HepG2 (cell line): ENCODE data around the gene TFB1M. TPM values are rescaled to one million over a fixed set of nuclear protein-coding genes. Genes with fewer than 3 reads are reported as not detected.

Source experiments
- ATF7-NPFF ChIP-seq: sonication (generic); formaldehyde crosslinking; IDR thresholded peaks from 2 replicates; pipeline ENCODE4 v1.8.1; 2023; ENCODE audit warnings: mild to moderate bottlenecking, low read depth, missing genetic modification reagents, moderate library complexity
- BORCS8-MEF2B ChIP-seq: sonication (generic); formaldehyde crosslinking; IDR thresholded peaks from 2 replicates; pipeline ENCODE4 v1.8.0; 2022; ENCODE audit warnings: mild to moderate bottlenecking, missing genetic modification reagents
- DR1 ChIP-seq: sonication (generic); formaldehyde crosslinking; IDR thresholded peaks from 2 replicates; pipeline ENCODE4 v1.8.0; 2021; ENCODE audit warnings: mild to moderate bottlenecking, missing genetic modification reagents, inconsistent platforms
- EEA1 ChIP-seq: sonication (generic); formaldehyde crosslinking; IDR thresholded peaks from 2 replicates; pipeline ENCODE4 v1.5.1; 2020; ENCODE audit warnings: mild to moderate bottlenecking, missing genetic modification reagents, borderline replicate concordance
- FOXA3 ChIP-seq: IDR thresholded peaks from 2 replicates; pipeline ENCODE4 v1.6.1; 2016; ENCODE audit warnings: missing genetic modification reagents, missing compliant biosample characterization
- FOXJ3 ChIP-seq: sonication (generic); formaldehyde crosslinking; IDR thresholded peaks from 2 replicates; pipeline ENCODE4 v1.4.0; 2020; ENCODE audit warnings: missing genetic modification reagents, mild to moderate bottlenecking, borderline replicate concordance
- GLMP ChIP-seq: sonication (generic); formaldehyde crosslinking; IDR thresholded peaks from 2 replicates; pipeline ENCODE4 v1.9.0; 2021; ENCODE audit warnings: missing genetic modification reagents, mild to moderate bottlenecking, borderline replicate concordance
- HOXA3 ChIP-seq: sonication (generic); formaldehyde crosslinking; IDR thresholded peaks from 2 replicates; pipeline ENCODE4 v1.5.0; 2020; ENCODE audit warnings: missing genetic modification reagents
- MXD4 ChIP-seq: IDR thresholded peaks from 2 replicates; pipeline ENCODE4 v1.6.1; 2016; ENCODE audit warnings: mild to moderate bottlenecking, missing biosample characterization, missing genetic modification reagents
- RFXAP ChIP-seq: sonication (generic); formaldehyde crosslinking; IDR thresholded peaks from 2 replicates; pipeline ENCODE4 v1.4.0; 2020; ENCODE audit warnings: missing genetic modification reagents, borderline replicate concordance
- RNF2 ChIP-seq: fragments of 450-650 bp; conservative IDR thresholded peaks from 2 replicates; pipeline ENCODE4 v1.6.1; 2016; ENCODE audit warnings: low read depth
- RXRB ChIP-seq: IDR thresholded peaks from 2 replicates; pipeline ENCODE4 v1.6.1; 2016; ENCODE audit warnings: borderline replicate concordance, missing genetic modification reagents, missing compliant biosample characterization
- SNAI1 ChIP-seq: sonication (generic); formaldehyde crosslinking; IDR thresholded peaks from 2 replicates; pipeline ENCODE4 v1.5.0; 2020; ENCODE audit warnings: mild to moderate bottlenecking, missing genetic modification reagents, borderline replicate concordance
- YY1 ChIP-seq: IDR thresholded peaks from 2 replicates; pipeline ENCODE4 v1.6.1; 2011; ENCODE audit warnings: low read length, low read depth, moderate library complexity, mild to moderate bottlenecking; ENCODE audit not compliant: insufficient read depth, insufficient replicate concordance
- ZBTB2 ChIP-seq: sonication (generic); formaldehyde crosslinking; IDR thresholded peaks from 2 replicates; pipeline ENCODE4 v1.8.0; 2022; ENCODE audit warnings: low read depth, missing genetic modification reagents
- ZNF414 ChIP-seq: sonication (generic); formaldehyde crosslinking; IDR thresholded peaks from 2 replicates; pipeline ENCODE4 v1.5.0; 2020; ENCODE audit warnings: missing genetic modification reagents
- ZNF775 ChIP-seq: sonication (generic); formaldehyde crosslinking; IDR thresholded peaks from 2 replicates; pipeline ENCODE4 v1.4.0; 2020; ENCODE audit warnings: missing genetic modification reagents, mild to moderate bottlenecking, moderate library complexity, borderline replicate concordance
- ZSCAN29 ChIP-seq: sonication (generic); formaldehyde crosslinking; conservative IDR thresholded peaks from 2 replicates; pipeline ENCODE4 v1.4.0; 2020; ENCODE audit warnings: mild to moderate bottlenecking, missing genetic modification reagents
- polyA plus RNA-seq, 8 experiments: library from polyadenylated mRNA; depleted of rRNA in 3 of 8; stranded (reverse) in 7 of 8; unstranded in 1 of 8; fragments of >200 nt; fragmentation: Illumina TruSeq in 4 of 8; extraction: Trizol in 4 of 8; gene quantifications; 2 replicates each; pipeline versions ENCODE4 v1.2.1 to v1.2.3, GENCODE V29; 2011 to 2016; ENCODE audit warnings: low read depth in 4 of 8, missing spikeins in 1 of 8, mixed read lengths in 1 of 8; ENCODE audit not compliant: insufficient read depth in 1 of 8
- total RNA-seq, 5 experiments: library from RNA; depleted of rRNA; stranded (reverse); fragments of >200 nt; fragmentation: Illumina TruSeq; extraction: Trizol; gene quantifications; 2 replicates each; pipeline ENCODE4 v1.2.3, GENCODE V29; 2016; ENCODE audit warnings: low read depth in 1 of 5
- TF ChIP-seq, protein P1 (sequence below): sonication (generic); formaldehyde crosslinking; IDR thresholded peaks from 2 replicates; pipeline ENCODE4 v1.4.0; 2020; ENCODE audit warnings: missing genetic modification reagents, low read depth, mild to moderate bottlenecking, borderline replicate concordance
- TF ChIP-seq, protein P2 (sequence below): sonication (generic); formaldehyde crosslinking; IDR thresholded peaks from 2 replicates; pipeline ENCODE4 v1.8.0; 2022; ENCODE audit warnings: mild to moderate bottlenecking, missing genetic modification reagents, borderline replicate concordance
- TF ChIP-seq, protein P3 (sequence below): sonication (generic); formaldehyde crosslinking; IDR thresholded peaks from 2 replicates; pipeline ENCODE4 v1.5.1; 2020; ENCODE audit warnings: mild to moderate bottlenecking, missing genetic modification reagents, moderate library complexity

The TFB1M gene
- total and polyA plus RNA-seq, 2 of the 13 experiments (the other 11 are each of a cell fraction or from before 2014, with no cell fraction given), result 91.4 to 122 TPM

DNA sequence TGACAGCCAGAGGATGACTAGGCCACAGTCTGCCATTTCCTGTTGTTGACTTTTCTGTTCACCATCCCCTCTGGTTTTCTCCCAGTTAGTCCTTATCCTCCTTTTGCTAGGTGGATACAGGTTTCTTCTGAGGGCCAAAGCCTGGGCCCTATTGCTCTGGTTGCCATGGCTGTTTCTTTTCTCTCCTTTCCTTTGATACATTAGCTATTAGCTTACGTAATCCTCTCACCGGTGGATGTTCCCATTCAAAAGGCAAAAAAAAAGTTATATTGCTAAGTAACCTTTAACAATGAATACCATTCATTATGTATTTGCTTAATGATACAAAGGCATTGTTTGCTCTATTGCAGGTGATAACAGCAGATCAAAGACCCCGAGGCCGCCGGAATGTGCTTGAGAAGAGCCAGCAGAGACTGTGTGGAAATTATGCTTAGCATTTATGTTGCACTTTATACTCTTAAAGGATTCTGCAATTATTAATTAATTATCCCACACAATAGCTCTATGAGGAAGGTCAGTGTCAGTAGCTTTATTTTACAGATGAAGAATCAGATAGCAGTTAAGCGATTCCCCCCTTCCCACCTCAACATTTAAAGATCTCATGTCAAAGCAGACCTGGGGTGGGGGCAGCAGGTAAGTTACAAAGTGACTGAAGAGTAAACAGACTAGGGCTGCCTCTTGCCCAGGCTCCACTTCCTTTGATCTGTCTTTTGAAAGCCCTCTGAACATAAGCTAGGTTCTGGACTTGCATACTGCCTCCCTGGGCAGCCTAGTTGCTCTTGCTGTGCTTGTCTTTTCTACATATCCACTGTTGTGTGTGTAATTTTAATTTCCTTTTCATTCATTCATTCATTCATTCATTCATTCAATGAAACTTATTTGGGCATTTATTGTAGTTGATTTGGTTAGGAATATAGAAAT lies 14.5 kb upstream of the TFB1M start (continued):
- peak; percentile 26; the same call in 1 of the 2 replicates for TF ChIP-seq SNAI1 (CRISPR knock-in tag)
- TF ChIP-seq, protein P1, sequence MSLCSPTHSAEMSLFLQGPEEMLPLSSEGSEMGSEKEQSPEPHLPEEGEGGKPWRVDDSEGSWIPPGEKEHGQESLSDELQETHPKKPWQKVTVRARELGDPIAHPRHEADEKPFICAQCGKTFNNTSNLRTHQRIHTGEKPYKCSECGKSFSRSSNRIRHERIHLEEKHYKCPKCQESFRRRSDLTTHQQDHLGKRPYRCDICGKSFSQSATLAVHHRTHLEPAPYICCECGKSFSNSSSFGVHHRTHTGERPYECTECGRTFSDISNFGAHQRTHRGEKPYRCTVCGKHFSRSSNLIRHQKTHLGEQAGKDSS (CRISPR knock-in tag), result peak; percentile 60
- TF ChIP-seq FOXA3, result peak; percentile 83
- peak; percentile 92 for TF ChIP-seq ZSCAN29
- TF ChIP-seq MXD4, result peak; percentile 26; the same call in 1 of the 2 replicates
- no peak for TF ChIP-seq ZNF775 (CRISPR knock-in tag)
- TF ChIP-seq ZBTB2, result no peak
- TF ChIP-seq, protein P2, sequence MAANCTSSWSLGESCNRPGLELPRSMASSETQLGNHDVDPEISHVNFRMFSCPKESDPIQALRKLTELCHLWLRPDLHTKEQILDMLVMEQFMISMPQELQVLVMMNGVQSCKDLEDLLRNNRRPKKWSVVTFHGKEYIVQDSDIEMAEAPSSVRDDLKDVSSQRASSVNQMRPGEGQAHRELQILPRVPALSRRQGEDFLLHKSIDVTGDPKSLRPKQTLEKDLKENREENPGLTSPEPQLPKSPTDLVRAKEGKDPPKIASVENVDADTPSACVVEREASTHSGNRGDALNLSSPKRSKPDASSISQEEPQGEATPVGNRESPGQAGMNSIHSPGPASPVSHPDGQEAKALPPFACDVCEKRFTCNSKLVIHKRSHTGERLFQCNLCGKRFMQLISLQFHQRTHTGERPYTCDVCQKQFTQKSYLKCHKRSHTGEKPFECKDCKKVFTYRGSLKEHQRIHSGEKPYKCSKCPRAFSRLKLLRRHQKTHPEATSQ, result peak; percentile 82
- peak; percentile 99 for TF ChIP-seq FOXJ3
- peak; percentile 72; the same call in 1 of the 2 replicates for TF ChIP-seq EEA1
- peak; percentile 87 for TF ChIP-seq RXRB (CRISPR knock-in tag)
- TF ChIP-seq, protein P3, sequence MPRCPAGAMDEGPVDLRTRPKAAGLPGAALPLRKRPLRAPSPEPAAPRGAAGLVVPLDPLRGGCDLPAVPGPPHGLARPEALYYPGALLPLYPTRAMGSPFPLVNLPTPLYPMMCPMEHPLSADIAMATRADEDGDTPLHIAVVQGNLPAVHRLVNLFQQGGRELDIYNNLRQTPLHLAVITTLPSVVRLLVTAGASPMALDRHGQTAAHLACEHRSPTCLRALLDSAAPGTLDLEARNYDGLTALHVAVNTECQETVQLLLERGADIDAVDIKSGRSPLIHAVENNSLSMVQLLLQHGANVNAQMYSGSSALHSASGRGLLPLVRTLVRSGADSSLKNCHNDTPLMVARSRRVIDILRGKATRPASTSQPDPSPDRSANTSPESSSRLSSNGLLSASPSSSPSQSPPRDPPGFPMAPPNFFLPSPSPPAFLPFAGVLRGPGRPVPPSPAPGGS (CRISPR knock-in tag), result no peak
- TF ChIP-seq YY1, result peak; percentile 77
- peak; percentile 91 for TF ChIP-seq BORCS8-MEF2B (CRISPR knock-in tag)
- TF ChIP-seq DR1 (CRISPR knock-in tag), result peak; percentile 52
- TF ChIP-seq RFXAP, result peak; percentile 58; the same call in 1 of the 2 replicates
- TF ChIP-seq ZNF414 (CRISPR knock-in tag), result no peak
- no peak for TF ChIP-seq GLMP (CRISPR knock-in tag)
- TF ChIP-seq HOXA3 (CRISPR knock-in tag), result peak; percentile 67
- no peak for TF ChIP-seq RNF2
- no peak for TF ChIP-seq ATF7-NPFF (CRISPR knock-in tag)
